Common myeloid progenitor, CD34-positive (primary cell): Measurements from ENCODE around the gene SELE.

Source experiments
- CTCF ChIA-PET: fragments of 350-600 bp; sonication (Branson Sonifier 250); formaldehyde crosslinking; loops from one replicate; lab custom pipeline; 2021; ENCODE audit warnings: antibody characterized with exemption; lab: Charles Lee
- POLR2A ChIA-PET: fragments of 350-600 bp; sonication (Branson Sonifier 250); formaldehyde crosslinking; loops from one replicate; lab custom pipeline; 2021; ENCODE audit warnings: antibody characterized with exemption; lab: Charles Lee
- DNase-seq, 3 donors: peaks; one replicate each; pipeline versions ENCODE4 v3.0.0 to v3.0.0-alpha.2; 2013
- H3K27ac ChIP-seq, 2 experiments: 1 replicate in 1 of 2; 2 replicates in 1 of 2; pipeline ENCODE4 v1.7.0; 2013; ENCODE audit warnings: inconsistent platforms in 2 of 2, low read length in 2 of 2, mild to moderate bottlenecking in 2 of 2, low read depth in 1 of 2, moderate library complexity in 1 of 2; ENCODE audit not compliant: severe bottlenecking in 2 of 2, insufficient read depth in 1 of 2, poor library complexity in 1 of 2
- H3K27me3 ChIP-seq, 5 experiments: replicated peaks in 2 of 5; 1 replicate in 3 of 5; 2 replicates in 2 of 5; pipeline versions ENCODE4 v1.6.1 to v1.7.0; 2013; ENCODE audit warnings: low read length in 4 of 5, mild to moderate bottlenecking in 2 of 5, moderate library complexity in 2 of 5, inconsistent platforms in 1 of 5; ENCODE audit not compliant: insufficient read depth in 5 of 5, control insufficient read depth in 4 of 5
- H3K36me3 ChIP-seq, 4 experiments: 1 replicate in 2 of 4; 2 replicates in 2 of 4; pipeline versions ENCODE4 v1.6.1 to v1.7.0; 2013; ENCODE audit warnings: low read length in 3 of 4, control low read depth in 1 of 4, mild to moderate bottlenecking in 1 of 4; ENCODE audit not compliant: control insufficient read depth in 4 of 4, insufficient read depth in 4 of 4
- H3K4me1 ChIP-seq, 4 experiments: 1 replicate in 3 of 4; 2 replicates in 1 of 4; pipeline versions ENCODE4 v1.6.1 to v1.7.1; 2013; ENCODE audit warnings: low read length in 3 of 4, mild to moderate bottlenecking in 3 of 4, control low read depth in 1 of 4, inconsistent platforms in 1 of 4, moderate library complexity in 1 of 4; ENCODE audit not compliant: control insufficient read depth in 4 of 4, insufficient read depth in 4 of 4; ENCODE audit errors: control extremely low read depth in 1 of 4
- H3K4me3 ChIP-seq, 7 experiments: 1 replicate in 4 of 7; 2 replicates in 3 of 7; pipeline versions ENCODE4 v1.5.1 to v1.7.0; 2013; ENCODE audit warnings: mild to moderate bottlenecking in 7 of 7, low read length in 6 of 7, moderate library complexity in 6 of 7, inconsistent platforms in 2 of 7, low read depth in 2 of 7, control low read depth in 1 of 7; ENCODE audit not compliant: insufficient read depth in 4 of 7, control insufficient read depth in 1 of 7; ENCODE audit errors: extremely low read depth in 1 of 7
- H3K9me3 ChIP-seq, 5 experiments: 1 replicate in 4 of 5; 2 replicates in 1 of 5; pipeline versions ENCODE4 v1.6.1 to v1.7.1; 2013; ENCODE audit warnings: low read length in 4 of 5, mild to moderate bottlenecking in 2 of 5, inconsistent platforms in 1 of 5, low read depth in 1 of 5, moderate library complexity in 1 of 5; ENCODE audit not compliant: control insufficient read depth in 4 of 5, insufficient read depth in 2 of 5; ENCODE audit errors: control extremely low read depth in 1 of 5
- WGBS: methylation state at CpG from one replicate; pipeline ENCODE4 v1.1.5; 2013; ENCODE audit not compliant: insufficient coverage; 5-methylcytosine and 5-hydroxymethylcytosine counted together

Gene SELE

GRCh38 chr1:169765580-169766331, 31.9 kb upstream of the SELE start:
- Histone ChIP-seq H3K9me3 (peaks cover 0 to 3% (median 0%) of the 10 kb centered on the region in 5 experiments), H3K27ac (no peak overlapping the region), H3K27me3 (no peaks in the 10 kb centered on the region), H3K4me1 (peaks cover 0 to 3% (median 0%) of the 10 kb centered on the region in 4 experiments), H3K4me3 (no peak overlapping the region), H3K36me3 (no peaks in the 10 kb centered on the region)
- DNase-seq: no peak
- ChIA-PET CTCF (interaction anchor here (2.1 kb wide), 1 partner anchor 54 kb away, joined by 5 read pairs; no protein-coding TSS in a partner anchor), POLR2A (no interaction called here)
- WGBS: no CpG with 5 or more reads among the region's 7 CpGs

- no peaks in the 10 kb centered on the region for H3K36me3 ChIP-seq
- no peak overlapping the region for H3K4me3 ChIP-seq
- no peak for DNase-seq
- H3K27ac ChIP-seq: no peak overlapping the region
- peaks cover 0 to 3% (median 0%) of the 10 kb centered on the region in 5 experiments for H3K9me3 ChIP-seq
- CTCF ChIA-PET: interaction anchor here (2.1 kb wide), 1 partner anchor 53 kb away, joined by 5 read pairs; no protein-coding TSS in a partner anchor
- H3K27me3 ChIP-seq: no peaks in the 10 kb centered on the region
- POLR2A ChIA-PET: no interaction called here
- H3K4me1 ChIP-seq: peaks cover 0 to 3% (median 0%) of the 10 kb centered on the region in 4 experiments
- WGBS: no CpG with 5 or more reads among the region's 1 CpG
Measured at GRCh38 chr1:169764919-169765318, 31.0 kb upstream of the SELE start.

- H3K27me3 ChIP-seq: no peaks in the 10 kb centered on the region
- WGBS: 100% methylated on average over 1 of the region's 1 CpG
- ChIA-PET CTCF (interaction anchor here (1.5 to 1.6 kb wide), 2 partner anchors 212 to 216 kb away, joined by 3 to 4 read pairs; no protein-coding TSS in a partner anchor), POLR2A (no interaction called here)
- H3K27ac ChIP-seq: no peak overlapping the region
- H3K4me1 ChIP-seq: peaks cover 0 to 4% (median 0%) of the 10 kb centered on the region in 4 experiments
- DNase-seq: peak in 2 of 3 donors; percentile 47 to 49
- H3K9me3 ChIP-seq: peaks cover 0 to 8% (median 3%) of the 10 kb centered on the region in 5 experiments
- H3K36me3 ChIP-seq: no peaks in the 10 kb centered on the region
- H3K4me3 ChIP-seq: no peak overlapping the region
Measured at GRCh38 chr1:169762699-169763098, 28.8 kb upstream of the SELE start.

- no peaks in the 10 kb centered on the region for H3K36me3 ChIP-seq
- ChIA-PET POLR2A (no interaction called here), CTCF (no interaction called here)
- WGBS: 98% methylated on average over 3 of the region's 3 CpGs
- no peaks in the 10 kb centered on the region for H3K27me3 ChIP-seq
- H3K9me3 ChIP-seq: peaks cover 0 to 8% (median 3%) of the 10 kb centered on the region in 5 experiments
- H3K4me3 ChIP-seq: no peak overlapping the region
- peaks cover 0 to 1% (median 0%) of the 10 kb centered on the region in 4 experiments for H3K4me1 ChIP-seq
- DNase-seq: no peak
- H3K27ac ChIP-seq: no peak overlapping the region
Measured at GRCh38 chr1:169759038-169759437, 25.2 kb upstream of the SELE start.

GRCh38 chr1:169753549-169753948, 19.7 kb upstream of the SELE start:
- no peaks in the 10 kb centered on the region for H3K36me3 ChIP-seq
- ChIA-PET CTCF (no interaction called here), POLR2A (no interaction called here)
- H3K9me3 ChIP-seq: peaks cover 0 to 3% (median 0%) of the 10 kb centered on the region in 5 experiments
- DNase-seq: no peak
- peaks cover 0 to 1% (median 0%) of the 10 kb centered on the region in 4 experiments for H3K4me1 ChIP-seq
- H3K27ac ChIP-seq: no peak overlapping the region
- H3K4me3 ChIP-seq: no peak overlapping the region
- 100% methylated on average over 1 of the region's 4 CpGs for WGBS
- no peaks in the 10 kb centered on the region for H3K27me3 ChIP-seq

GRCh38 chr1:169750041-169750440, 16.2 kb upstream of the SELE start:
- WGBS: no CpG with 5 or more reads among the region's 1 CpG
- no peaks in the 10 kb centered on the region for H3K27me3 ChIP-seq
- H3K4me3 ChIP-seq: no peak overlapping the region
- no peak for DNase-seq
- CTCF ChIA-PET: no interaction called here
- no peaks in the 10 kb centered on the region for H3K9me3 ChIP-seq
- H3K4me1 ChIP-seq: no peaks in the 10 kb centered on the region
- no peak overlapping the region for H3K27ac ChIP-seq
- no peaks in the 10 kb centered on the region for H3K36me3 ChIP-seq
- POLR2A ChIA-PET: no interaction called here

GRCh38 chr1:169746550-169746949, 12.7 kb upstream of the SELE start:
- ChIA-PET POLR2A (no interaction called here), CTCF (no interaction called here)
- WGBS: no CpG with 5 or more reads among the region's 2 CpGs

More at GRCh38 chr1:169746550-169746949, 12.7 kb upstream of the SELE start:
- Histone ChIP-seq H3K9me3 (peaks cover 0 to 2% (median 0%) of the 10 kb centered on the region in 5 experiments), H3K27me3 (no peaks in the 10 kb centered on the region), H3K36me3 (no peaks in the 10 kb centered on the region), H3K27ac (no peak overlapping the region), H3K4me1 (no peaks in the 10 kb centered on the region), H3K4me3 (no peak overlapping the region)
- DNase-seq: no peak
